ENCODE results near the gene DAZAP1. TPM values are rescaled to one million over a fixed set of nuclear protein-coding genes. Genes with fewer than 3 reads are reported as not detected.

DAZAP1 gene
- total RNA-seq: 100 to 1,000 TPM; 233 to 282 TPM

- ATAC-seq: no peak
- Mint-ChIP-seq H3K9me3 (no peaks in the 10 kb centered on the region), H3K4me1 (ENCODE audit: low read depth in 2 of 2) (peaks cover 46% of the 10 kb centered on the region in 2 donors), H3K27ac (peak within 1 kb of the TSS; percentile 89 to 94), H3K27me3 (peaks cover 2 to 5% of the 10 kb centered on the region in 2 donors), H3K4me3 (peak within 1 kb of the TSS; percentile 95), H3K36me3 (peaks cover 5% of the 10 kb centered on the region)
- no peak for DNase-seq (ENCODE audit: low spot score)
These were observed at the start of gene DAZAP1 for GRCh38 chr19:1407528-1408299. TSS of gene DAZAP1 (plus strand) at chr19:1407586. CDS start at chr19:1407774, 188 bp downstream.

- H3K4me3 Mint-ChIP-seq: no peak overlapping the region
- H3K4me1 Mint-ChIP-seq (ENCODE audit: low read depth in 2 of 2): peaks cover 32 to 37% of the 10 kb centered on the region in 2 donors
- no peaks in the 10 kb centered on the region for H3K9me3 Mint-ChIP-seq
- no peak overlapping the region for H3K27ac Mint-ChIP-seq
- no peak for DNase-seq (ENCODE audit: low spot score)
- ATAC-seq: no peak
- H3K27me3 Mint-ChIP-seq: no peaks in the 10 kb centered on the region
- peaks cover 11% of the 10 kb centered on the region for H3K36me3 Mint-ChIP-seq
These were observed 47.1 kb upstream of the DAZAP1 start for GRCh38 chr19:1360126-1360817.

- no peak overlapping the region for H3K4me3 Mint-ChIP-seq
- ATAC-seq: no peak
- H3K27ac Mint-ChIP-seq: no peak overlapping the region
- H3K36me3 Mint-ChIP-seq: peaks cover 11% of the 10 kb centered on the region
- no peaks in the 10 kb centered on the region for H3K9me3 Mint-ChIP-seq
- H3K27me3 Mint-ChIP-seq: no peaks in the 10 kb centered on the region
- H3K4me1 Mint-ChIP-seq (ENCODE audit: low read depth in 2 of 2): peaks cover 26 to 33% of the 10 kb centered on the region in 2 donors
- DNase-seq (ENCODE audit: low spot score): no peak
These were observed 46.4 kb upstream of the DAZAP1 start for GRCh38 chr19:1360818-1361461.

- H3K4me3 Mint-ChIP-seq: no peak overlapping the region
- H3K27me3 Mint-ChIP-seq: no peaks in the 10 kb centered on the region
- H3K4me1 Mint-ChIP-seq (ENCODE audit: low read depth in 2 of 2): peaks cover 30 to 32% of the 10 kb centered on the region in 2 donors
- H3K9me3 Mint-ChIP-seq: no peaks in the 10 kb centered on the region
- no peak overlapping the region for H3K27ac Mint-ChIP-seq
- DNase-seq (ENCODE audit: low spot score): no peak
- H3K36me3 Mint-ChIP-seq: peaks cover 11% of the 10 kb centered on the region
- ATAC-seq: no peak
These were observed 45.6 kb upstream of the DAZAP1 start for GRCh38 chr19:1361601-1362386.

- Mint-ChIP-seq H3K9me3 (no peaks in the 10 kb centered on the region), H3K4me3 (peak overlapping the region; percentile 85), H3K27ac (peak overlapping the region; percentile 81 to 91), H3K4me1 (ENCODE audit: low read depth in 2 of 2) (peaks cover 30 to 37% of the 10 kb centered on the region in 2 donors), H3K27me3 (no peaks in the 10 kb centered on the region), H3K36me3 (peaks cover 11% of the 10 kb centered on the region)
- ATAC-seq: no peak
- no peak for DNase-seq (ENCODE audit: low spot score)
These were observed 44.8 kb upstream of the DAZAP1 start for GRCh38 chr19:1362387-1363257.

GRCh38 chr19:1363599-1363998 lies 43.8 kb upstream of the DAZAP1 start:
- H3K27ac Mint-ChIP-seq: peak overlapping the region; percentile 81 to 91
- no peak for DNase-seq (ENCODE audit: low spot score)

GRCh38 chr19:1364070-1364704 lies 43.2 kb upstream of the DAZAP1 start:
- peaks cover 30 to 37% of the 10 kb centered on the region in 2 donors for H3K4me1 Mint-ChIP-seq (ENCODE audit: low read depth in 2 of 2)
- DNase-seq (ENCODE audit: low spot score): no peak
- H3K36me3 Mint-ChIP-seq: peaks cover 5% of the 10 kb centered on the region

More at GRCh38 chr19:1363599-1363998, 43.8 kb upstream of the DAZAP1 start:
- Mint-ChIP-seq H3K9me3 (no peaks in the 10 kb centered on the region), H3K36me3 (peaks cover 5% of the 10 kb centered on the region), H3K4me1 (ENCODE audit: low read depth in 2 of 2) (peaks cover 30 to 37% of the 10 kb centered on the region in 2 donors), H3K27me3 (no peaks in the 10 kb centered on the region), H3K4me3 (peak overlapping the region; percentile 85)
- peak; percentile 76 to 83 for ATAC-seq

GRCh38 chr19:1365319-1366269 lies 41.8 kb upstream of the DAZAP1 start:
- no peaks in the 10 kb centered on the region for H3K9me3 Mint-ChIP-seq
- ATAC-seq (no peak), DNase-seq (ENCODE audit: low spot score) (no peak)
- H3K4me1 Mint-ChIP-seq (ENCODE audit: low read depth in 2 of 2): peaks cover 30 to 37% of the 10 kb centered on the region in 2 donors
- no peaks in the 10 kb centered on the region for H3K27me3 Mint-ChIP-seq
- no peak overlapping the region for H3K27ac Mint-ChIP-seq
- no peak overlapping the region for H3K4me3 Mint-ChIP-seq
- peaks cover 5% of the 10 kb centered on the region for H3K36me3 Mint-ChIP-seq

More at GRCh38 chr19:1364070-1364704, 43.2 kb upstream of the DAZAP1 start:
- Mint-ChIP-seq H3K27me3 (no peaks in the 10 kb centered on the region), H3K9me3 (no peaks in the 10 kb centered on the region), H3K4me3 (peak overlapping the region; percentile 85), H3K27ac (peak overlapping the region; percentile 81 to 91)
- ATAC-seq: peak; percentile 67 to 70

- no peaks in the 10 kb centered on the region for H3K9me3 Mint-ChIP-seq
- no peak overlapping the region for H3K4me3 Mint-ChIP-seq
- peaks cover 5% of the 10 kb centered on the region for H3K36me3 Mint-ChIP-seq
- H3K4me1 Mint-ChIP-seq (ENCODE audit: low read depth in 2 of 2): peaks cover 30 to 37% of the 10 kb centered on the region in 2 donors
- no peak overlapping the region for H3K27ac Mint-ChIP-seq
- ATAC-seq (peak; percentile 45 to 82), DNase-seq (ENCODE audit: low spot score) (peak; percentile 65)
- H3K27me3 Mint-ChIP-seq: no peaks in the 10 kb centered on the region
These were observed 41.1 kb upstream of the DAZAP1 start for GRCh38 chr19:1366296-1366695.

- no peaks in the 10 kb centered on the region for H3K27me3 Mint-ChIP-seq
- no peak overlapping the region for H3K4me3 Mint-ChIP-seq
- no peaks in the 10 kb centered on the region for H3K9me3 Mint-ChIP-seq
- no peak for ATAC-seq
- H3K27ac Mint-ChIP-seq: peak overlapping the region in 1 of 2 donors; percentile 65
- H3K4me1 Mint-ChIP-seq (ENCODE audit: low read depth in 2 of 2): peaks cover 26 to 34% of the 10 kb centered on the region in 2 donors
- H3K36me3 Mint-ChIP-seq: peaks cover under 1% of the 10 kb centered on the region
- DNase-seq (ENCODE audit: low spot score): no peak
These were observed 40.2 kb upstream of the DAZAP1 start for GRCh38 chr19:1366899-1367870.

Measured in natural killer cell treated with Interleukin-12 subunit alpha and Interleukin-12 subunit beta and Interleukin-15 and Interleukin-18, amount 100 ng/mL, for 72 hours (primary cell).